Thyroid gland (tissue), 4 donors: ENCODE results near the gene BCL11B. TPM values are rescaled to one million over a fixed set of nuclear protein-coding genes. Genes with fewer than 3 reads are reported as not detected.

Experiments
- DNase-seq, 2 donors: peaks; one replicate each; pipeline ENCODE4 v3.0.0-alpha.2; 2019
- H3K27ac ChIP-seq, 3 donors: fragments of 200-600 bp; sonication (generic); 1 replicate in 2 of 3; 2 replicates in 1 of 3; pipeline ENCODE4 v1.5.1; 2016 to 2019; ENCODE audit warnings: mild to moderate bottlenecking in 1 of 3, moderate library complexity in 1 of 3
- H3K27me3 ChIP-seq: fragments of 200-600 bp; sonication (generic); one replicate; pipeline ENCODE4 v1.5.1; 2019
- H3K36me3 ChIP-seq, 2 donors: fragments of 200-600 bp; sonication (generic); one replicate each; pipeline ENCODE4 v1.5.1; 2016 to 2019
- H3K4me1 ChIP-seq, 2 donors: fragments of 200-600 bp; sonication (generic); one replicate each; pipeline ENCODE4 v1.5.1; 2017 to 2019
- H3K4me3 ChIP-seq, 3 donors: fragments of 200-600 bp; sonication (generic); replicated peaks in 1 of 3; 1 replicate in 2 of 3; 2 replicates in 1 of 3; pipeline ENCODE4 v1.5.1; 2016; ENCODE audit warnings: mild to moderate bottlenecking in 1 of 3
- H3K9me3 ChIP-seq: fragments of 200-600 bp; sonication (generic); one replicate; pipeline ENCODE4 v1.5.1; 2017
- CTCF ChIP-seq, 6 experiments: fragments of 200-600 bp in 3 of 6; fragments of 450-650 bp in 3 of 6; sonication (generic) in 3 of 6; IDR thresholded peaks; one replicate each; pipeline ENCODE4 v1.5.1; 2016 to 2019; ENCODE audit warnings: antibody characterized with exemption in 6 of 6, mild to moderate bottlenecking in 2 of 6, inconsistent platforms in 1 of 6, moderate library complexity in 1 of 6
- POLR2A ChIP-seq, 2 donors: fragments of 450-650 bp; IDR thresholded peaks; one replicate each; pipeline ENCODE4 v1.6.1; 2017; ENCODE audit warnings: antibody characterized with exemption in 2 of 2, mild to moderate bottlenecking in 2 of 2, moderate library complexity in 1 of 2
- WGBS, 2 donors: methylation state at CpG; one replicate each; pipeline ENCODE4 v1.1.5; 2017; 5-methylcytosine and 5-hydroxymethylcytosine counted together
- intact Hi-C: fragments of 100-400 bp; cut with DNase I; formaldehyde crosslinking; loops from one replicate; pipeline ENCODE4 v1.15.1; 2023
- total RNA-seq, 4 donors: library from RNA; depleted of rRNA; stranded (reverse); fragments of >200 nt; gene quantifications; one replicate each; pipeline ENCODE4 v1.2.3, GENCODE V29; 2016

BCL11B gene
- total RNA-seq, 4 donors from 2014 or later = 0.81 to 4.3 (median 2.3) TPM

DNA sequence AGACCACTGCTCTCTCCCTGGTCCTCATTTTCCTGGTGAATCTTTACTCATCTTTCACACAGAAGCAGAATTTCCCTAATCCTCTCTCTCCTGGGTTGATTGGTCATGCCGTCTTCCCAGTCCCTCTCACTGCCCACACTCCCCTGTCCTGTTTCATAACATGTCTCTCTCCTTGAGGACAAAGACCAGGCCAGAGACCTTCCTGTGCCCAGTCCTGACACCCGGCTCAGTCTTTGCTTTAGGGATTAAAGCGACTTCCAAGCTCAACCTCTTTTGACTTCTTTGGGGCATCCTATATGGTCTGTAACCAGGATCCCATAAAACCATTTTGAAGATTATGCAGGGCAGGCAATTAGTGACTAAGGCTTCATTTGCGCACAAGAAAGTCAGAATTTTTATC, 105.5 kb downstream of the BCL11B start:
- H3K36me3 ChIP-seq = no peaks in the 10 kb centered on the region
- intact Hi-C loops = no loop called here
- H3K4me3 ChIP-seq = no peak overlapping the region
- WGBS, 2 donors = 84 to 87% methylated on average over 4 of the region's 4 CpGs
- no peaks in the 10 kb centered on the region for H3K9me3 ChIP-seq
- no peak overlapping the region for H3K27ac ChIP-seq
- no peak for TF ChIP-seq POLR2A (IDR thresholded peaks at IDR 0.05)
- TF ChIP-seq CTCF (IDR thresholded peaks at IDR 0.05) = no peak
- no peak for DNase-seq
- H3K27me3 ChIP-seq = no peaks in the 10 kb centered on the region
- H3K4me1 ChIP-seq = no peaks in the 10 kb centered on the region

DNA sequence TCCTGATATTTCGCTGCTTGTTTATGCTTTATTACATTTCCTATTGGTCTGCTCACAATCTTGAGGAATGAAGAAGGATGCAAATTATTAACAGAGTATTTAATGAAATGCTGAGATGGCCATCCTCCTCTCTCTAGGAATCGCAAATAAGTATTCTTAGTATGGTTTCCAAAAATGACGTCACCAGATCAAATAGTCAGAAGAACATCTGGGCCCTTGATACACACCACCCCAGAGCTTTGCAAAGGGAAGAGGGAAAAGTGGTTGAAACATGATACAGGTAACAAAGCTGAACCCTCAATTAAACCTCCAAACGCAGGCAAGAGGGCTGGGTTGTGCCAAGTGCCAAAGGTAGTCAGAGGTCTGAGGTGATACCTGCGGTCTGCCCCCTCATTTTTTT, 107.3 kb downstream of the BCL11B start:
- no peaks in the 10 kb centered on the region for H3K4me1 ChIP-seq
- H3K4me3 ChIP-seq = no peak overlapping the region
- H3K27me3 ChIP-seq = no peaks in the 10 kb centered on the region
- TF ChIP-seq POLR2A (IDR thresholded peaks at IDR 0.05) = no peak
- no peak for TF ChIP-seq CTCF (IDR thresholded peaks at IDR 0.05)
- intact Hi-C loops = no loop called here
- no peak for DNase-seq
- H3K9me3 ChIP-seq = no peaks in the 10 kb centered on the region
- H3K36me3 ChIP-seq = no peaks in the 10 kb centered on the region
- 76 to 80% methylated on average over 5 of the region's 5 CpGs for WGBS, 2 donors
- H3K27ac ChIP-seq = no peak overlapping the region

DNA sequence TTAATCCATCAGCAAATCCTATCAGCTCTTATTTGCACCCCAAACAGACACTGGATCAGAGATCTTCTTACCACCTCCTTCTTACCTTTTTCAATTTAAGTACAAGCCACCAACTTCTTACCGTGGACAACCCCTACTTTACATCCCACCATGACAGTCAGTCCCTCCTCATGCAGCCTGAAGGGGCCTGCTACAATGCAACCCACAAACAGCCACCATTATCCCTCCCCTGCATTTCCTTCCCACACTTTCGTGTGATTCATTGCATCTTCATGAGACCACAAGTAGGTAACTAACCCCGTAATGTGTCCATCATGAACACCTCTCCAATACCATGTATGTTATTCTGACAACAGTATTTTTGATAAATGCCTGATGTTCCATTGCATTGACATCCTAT, 108.6 kb downstream of the BCL11B start:
- Histone ChIP-seq H3K4me3 (no peak overlapping the region), H3K27me3 (no peaks in the 10 kb centered on the region), H3K4me1 (no peaks in the 10 kb centered on the region), H3K36me3 (no peaks in the 10 kb centered on the region), H3K9me3 (no peaks in the 10 kb centered on the region), H3K27ac (no peak overlapping the region)
- intact Hi-C loops = no loop called here
- WGBS, 2 donors = 82 to 91% methylated on average over 3 of the region's 3 CpGs
- no peak for DNase-seq
- no peak for TF ChIP-seq CTCF (IDR thresholded peaks at IDR 0.05)

DNA sequence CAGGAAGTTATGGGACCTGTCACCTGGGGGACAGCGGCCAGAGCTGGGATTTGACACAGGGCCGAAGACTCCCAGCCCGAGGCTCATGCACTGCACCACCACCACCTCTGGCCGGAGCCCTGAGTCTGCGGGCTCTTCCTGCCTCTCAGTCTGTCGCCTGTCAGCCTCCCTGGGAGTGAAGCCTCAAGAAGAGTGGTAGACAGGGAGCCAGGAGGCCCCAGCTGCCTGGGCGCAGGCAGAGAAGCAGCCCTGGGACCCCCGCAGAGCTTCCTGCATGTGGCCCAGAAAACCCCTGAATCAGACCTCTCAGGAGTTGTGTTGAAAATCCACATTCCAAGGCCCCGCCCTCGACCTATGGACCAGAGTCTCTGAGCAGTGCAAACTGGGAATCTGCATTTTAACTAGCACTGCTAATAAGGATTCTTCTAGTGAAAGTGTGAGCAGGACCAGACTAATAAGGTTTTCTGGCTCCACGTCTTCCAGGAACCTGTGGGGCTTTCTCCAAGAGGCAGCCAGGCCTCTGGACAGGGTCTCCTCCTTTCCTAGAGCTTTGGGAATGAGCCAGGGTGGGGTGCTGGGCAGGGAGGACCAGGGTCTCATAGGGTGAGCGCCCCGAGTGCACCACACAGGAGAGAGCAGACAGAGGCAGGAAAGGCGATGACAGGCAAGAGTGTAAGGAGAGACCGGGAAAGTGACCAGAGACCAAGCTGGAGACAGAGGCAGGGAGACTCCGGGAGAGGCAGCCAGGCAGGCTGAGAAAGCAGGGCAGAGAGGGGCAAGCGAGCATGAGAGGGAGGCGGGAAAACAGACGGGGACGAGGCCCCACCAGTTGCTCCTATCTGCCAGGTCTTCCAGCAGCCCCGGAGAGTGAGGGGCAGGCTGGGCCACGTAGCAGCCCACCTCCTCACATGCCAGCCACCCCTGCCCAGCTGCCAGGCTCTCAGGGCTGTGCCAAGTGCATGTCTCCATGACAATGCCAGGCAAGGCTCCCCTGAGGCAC, 112.4 kb downstream of the BCL11B start:
- Histone ChIP-seq H3K27ac (no peak overlapping the region), H3K36me3 (no peaks in the 10 kb centered on the region), H3K4me1 (no peaks in the 10 kb centered on the region), H3K9me3 (no peaks in the 10 kb centered on the region), H3K27me3 (no peaks in the 10 kb centered on the region), H3K4me3 (no peak overlapping the region)
- no peak for DNase-seq
- TF ChIP-seq POLR2A (IDR thresholded peaks at IDR 0.05) (no peak), CTCF (IDR thresholded peaks at IDR 0.05) (no peak)
- WGBS, 2 donors = 80 to 82% methylated on average over 17 to 22 of the region's 22 CpGs
- intact Hi-C loops = no loop called here

DNA sequence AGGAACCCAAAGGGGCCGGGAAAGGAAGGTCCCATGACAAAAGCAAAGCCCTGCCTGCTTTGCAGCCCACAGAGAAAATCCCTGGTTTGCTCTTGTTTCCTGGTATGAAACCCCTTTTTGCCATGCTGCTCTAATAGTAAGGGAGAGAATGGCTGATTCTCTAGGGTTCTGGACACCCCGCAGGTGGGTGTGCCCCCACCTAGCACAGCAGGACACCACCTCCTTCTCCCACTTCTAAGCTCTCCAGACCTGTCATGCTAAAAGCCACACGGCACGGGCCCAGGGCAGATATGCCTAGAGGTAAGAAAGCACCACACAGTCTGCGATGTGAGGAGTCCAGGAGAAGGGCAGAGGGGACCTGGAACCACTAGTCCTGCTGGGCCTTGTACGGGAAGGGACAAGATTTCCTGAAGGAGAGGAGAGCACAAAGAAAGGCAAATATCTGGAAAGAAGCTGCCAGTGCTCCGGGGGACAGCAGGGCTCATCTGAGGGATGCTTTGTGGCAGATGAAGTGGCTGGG, 113.3 kb downstream of the BCL11B start:
- Histone ChIP-seq H3K4me1 (no peaks in the 10 kb centered on the region), H3K4me3 (no peak overlapping the region), H3K9me3 (no peaks in the 10 kb centered on the region), H3K36me3 (no peaks in the 10 kb centered on the region), H3K27me3 (no peaks in the 10 kb centered on the region), H3K27ac (no peak overlapping the region)
- DNase-seq = no peak
- TF ChIP-seq CTCF (IDR thresholded peaks at IDR 0.05) (no peak), POLR2A (IDR thresholded peaks at IDR 0.05) (no peak)
- intact Hi-C loops = no loop called here
- 68 to 82% methylated on average over 7 of the region's 7 CpGs for WGBS, 2 donors
